ELF-1 (cell line): ENCODE results near the gene ARHGAP12.
"Not testable (repeated sequence)": the region's sequence is repeated elsewhere in the genome, so short reads cannot be mapped to it uniquely, and the experiment has no call there.

Source experiments
- DNase-seq: peaks from one replicate; pipeline ENCODE4 v3.0.0-alpha.2; 2016; ENCODE audit warnings: low read depth, low spot score

Gene ARHGAP12

GRCh38 chr10:31771331-31771831 is 157.2 kb downstream of the ARHGAP12 start:
- no peak for DNase-seq

- no peak for DNase-seq
Measured at GRCh38 chr10:31770307-31770902, 158.2 kb downstream of the ARHGAP12 start.

GRCh38 chr10:31769564-31769963 is 159.1 kb downstream of the ARHGAP12 start:
- no peak for DNase-seq

- not testable (repeated sequence) for DNase-seq
Measured at GRCh38 chr10:31768935-31769334, 159.7 kb downstream of the ARHGAP12 start.

- DNase-seq, result no peak
Measured at GRCh38 chr10:31768467-31768866, 160.2 kb downstream of the ARHGAP12 start.

GRCh38 chr10:31765541-31765940 is 163.1 kb downstream of the ARHGAP12 start:
- DNase-seq, result no peak

- no peak for DNase-seq
Measured at GRCh38 chr10:31762316-31762715, 166.3 kb downstream of the ARHGAP12 start.

- no peak for DNase-seq
Measured at GRCh38 chr10:31761156-31761555, 167.5 kb downstream of the ARHGAP12 start.

- DNase-seq, result no peak
Measured at GRCh38 chr10:31760674-31761081, 168.0 kb downstream of the ARHGAP12 start.

GRCh38 chr10:31759799-31760626 is 168.6 kb downstream of the ARHGAP12 start:
- peak; percentile 97 for DNase-seq

- DNase-seq, result peak; percentile 72
Measured at GRCh38 chr10:31759124-31759798, 169.4 kb downstream of the ARHGAP12 start.

GRCh38 chr10:31758495-31758894 is 170.1 kb downstream of the ARHGAP12 start:
- DNase-seq, result no peak

- peak; percentile 33 for DNase-seq
Measured at GRCh38 chr10:31757831-31758230, 170.8 kb downstream of the ARHGAP12 start.

- no peak for DNase-seq
Measured at GRCh38 chr10:31757386-31757791, 171.2 kb downstream of the ARHGAP12 start.

GRCh38 chr10:31756729-31757110 is 171.9 kb downstream of the ARHGAP12 start:
- no peak for DNase-seq

GRCh38 chr10:31756101-31756728 is 172.4 kb downstream of the ARHGAP12 start:
- no peak for DNase-seq
